ENCODE results near the gene RTL1. TPM values are rescaled to one million over a fixed set of nuclear protein-coding genes. Genes with fewer than 3 reads are reported as not detected.
A peak's percentile ranks its signal among the peaks of the same experiment; 100 is the strongest.

Gene RTL1
- not detected for polyA plus RNA-seq (ENCODE audit: low read depth in 6 of 6)

DNA sequence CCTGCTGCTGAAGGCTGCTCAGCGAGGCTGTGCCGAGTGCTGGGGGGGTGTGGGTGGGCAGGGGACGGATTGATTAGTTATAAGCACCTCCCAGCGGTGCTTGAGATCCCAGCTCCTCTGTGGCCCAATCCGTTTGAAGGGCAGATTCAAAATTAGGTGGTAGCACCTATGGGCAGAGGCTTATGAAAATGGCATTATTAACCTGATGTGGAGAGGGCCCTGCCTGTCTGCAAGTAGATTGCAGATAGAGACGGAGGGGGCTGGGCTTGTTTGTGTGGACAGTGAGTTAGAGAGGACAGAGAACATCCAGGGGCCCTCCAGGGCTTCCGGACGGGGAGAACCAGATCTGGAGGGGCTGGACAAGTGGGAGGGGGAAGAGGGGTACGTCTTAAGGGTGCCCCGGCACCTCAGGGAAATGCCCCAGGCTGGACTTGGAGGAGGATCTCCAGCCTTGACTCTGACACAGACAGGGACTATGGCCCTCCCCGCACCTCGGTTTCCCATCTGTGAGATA is at the start of gene RTL1:
Gene RTL1, minus strand, starts transcription at position 51 of the 514 bp plus-strand sequence. CDS start 18,934 bp downstream, outside the sequence.
- H3K36me3 Mint-ChIP-seq = peaks cover 0 to 12% of the 10 kb centered on the region in 2 donors
- peaks cover 0 to 9% (median 3%) of the 10 kb centered on the region in 7 donors for H3K9me3 Mint-ChIP-seq
- peak within 1 kb of the TSS in 1 of 8 donors; percentile 24 for H3K4me3 Mint-ChIP-seq
- H3K27me3 Mint-ChIP-seq = peaks cover 34 to 73% (median 67%) of the 10 kb centered on the region in 3 donors
- no peaks in the 10 kb centered on the region for H3K4me1 Mint-ChIP-seq
- DNase-seq = no peak
- ATAC-seq (ENCODE audit: low read depth in 2 of 2) = no peak
- peak within 1 kb of the TSS in 1 of 6 donors; percentile 61 for H3K27ac Mint-ChIP-seq

DNA sequence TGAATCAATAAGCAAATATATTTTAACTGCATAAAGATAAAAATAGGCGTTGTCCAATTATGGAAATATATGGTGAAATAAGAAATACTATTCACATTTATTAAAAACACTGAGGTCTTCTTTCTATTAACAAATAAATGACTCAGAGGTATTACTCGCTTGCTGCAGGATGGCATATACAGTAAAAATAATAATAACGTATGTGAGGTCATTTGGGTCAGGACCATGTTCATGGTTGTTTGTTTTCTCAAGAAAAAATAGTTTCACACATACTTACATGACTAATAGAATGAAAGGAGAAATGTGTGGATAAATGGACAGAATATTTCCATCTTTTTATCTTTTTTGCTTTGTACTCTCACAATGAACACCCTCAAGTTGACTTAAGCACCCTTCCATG is 46.5 kb upstream of the RTL1 start:
- no peaks in the 10 kb centered on the region for H3K4me1 Mint-ChIP-seq
- DNase-seq (no peak), ATAC-seq (ENCODE audit: low read depth in 2 of 2) (no peak)
- no peak overlapping the region for H3K4me3 Mint-ChIP-seq
- no peaks in the 10 kb centered on the region for H3K36me3 Mint-ChIP-seq
- no peak overlapping the region for H3K27ac Mint-ChIP-seq
- H3K9me3 Mint-ChIP-seq = no peaks in the 10 kb centered on the region
- H3K27me3 Mint-ChIP-seq = peaks cover 0 to 8% (median 7%) of the 10 kb centered on the region in 3 donors

DNA sequence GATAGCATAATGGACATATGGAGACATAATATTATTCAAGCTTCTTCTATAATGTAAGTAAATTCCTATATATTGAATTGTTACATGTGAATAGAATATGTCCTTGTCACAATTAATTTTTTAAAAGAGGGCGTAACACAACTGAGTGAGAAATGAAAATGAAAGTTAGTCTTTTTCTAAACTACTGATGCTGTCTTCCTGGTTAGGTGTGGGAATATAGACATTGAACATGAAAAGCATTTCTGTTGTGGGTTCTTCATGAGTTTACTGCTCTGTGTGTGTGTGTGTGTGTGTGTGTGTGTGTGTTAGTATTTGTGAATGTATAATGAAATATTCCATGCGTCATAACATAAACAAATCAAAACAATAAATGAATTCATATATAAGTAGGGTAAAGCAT is 40.5 kb upstream of the RTL1 start:
- H3K4me3 Mint-ChIP-seq = no peak overlapping the region
- peaks cover 0 to 8% (median 0%) of the 10 kb centered on the region in 3 donors for H3K27me3 Mint-ChIP-seq
- no peak for ATAC-seq (ENCODE audit: low read depth in 2 of 2)
- H3K27ac Mint-ChIP-seq = peak overlapping the region in 1 of 6 donors; percentile 0
- DNase-seq = no peak
- no peaks in the 10 kb centered on the region for H3K9me3 Mint-ChIP-seq
- no peaks in the 10 kb centered on the region for H3K36me3 Mint-ChIP-seq
- no peaks in the 10 kb centered on the region for H3K4me1 Mint-ChIP-seq

DNA sequence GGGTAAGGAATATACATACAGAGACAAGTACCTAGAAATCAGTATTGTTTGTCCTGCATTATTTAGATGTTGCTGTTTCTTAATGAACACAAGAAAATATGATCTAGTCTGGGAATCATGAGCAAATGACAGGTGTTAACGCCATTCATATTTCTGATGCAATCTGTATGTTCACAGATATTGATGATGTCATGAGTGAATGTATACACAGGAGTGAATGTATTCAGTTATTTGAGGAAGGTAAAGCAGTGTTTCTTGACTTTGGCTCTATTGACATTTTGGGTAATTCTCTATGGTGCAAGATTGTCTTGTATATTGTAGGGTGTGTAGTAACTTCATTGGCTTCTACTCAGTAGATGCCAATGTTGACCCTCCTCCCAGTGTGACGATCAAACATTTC is 26.7 kb upstream of the RTL1 start:
- peaks cover 6 to 35% (median 15%) of the 10 kb centered on the region in 7 donors for H3K9me3 Mint-ChIP-seq
- no peak overlapping the region for H3K27ac Mint-ChIP-seq
- ATAC-seq (ENCODE audit: low read depth in 2 of 2) = no peak
- H3K4me1 Mint-ChIP-seq = no peaks in the 10 kb centered on the region
- H3K27me3 Mint-ChIP-seq = peaks cover 0 to 15% (median 9%) of the 10 kb centered on the region in 3 donors
- no peaks in the 10 kb centered on the region for H3K36me3 Mint-ChIP-seq
- no peak for DNase-seq
- H3K4me3 Mint-ChIP-seq = no peak overlapping the region

DNA sequence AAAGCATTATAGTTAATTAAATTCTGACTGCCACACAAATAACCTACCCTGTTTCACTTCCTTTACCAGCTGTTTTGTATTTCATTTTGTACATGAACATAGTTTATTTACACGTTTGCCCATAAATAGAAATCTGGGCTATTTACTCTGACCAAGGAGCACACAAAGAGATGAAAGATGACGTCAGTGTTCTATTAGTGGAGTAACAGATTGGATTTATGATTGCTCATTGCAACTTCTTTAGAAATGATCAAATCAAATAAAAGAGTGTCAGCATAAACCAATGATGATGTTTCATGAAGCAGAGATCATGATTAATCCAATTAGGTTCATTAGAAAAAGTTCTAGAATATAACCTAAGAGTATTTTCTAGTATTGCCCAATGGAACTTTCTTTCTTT is 12.0 kb upstream of the RTL1 start:
- no peaks in the 10 kb centered on the region for H3K36me3 Mint-ChIP-seq
- no peak for DNase-seq
- H3K27ac Mint-ChIP-seq = no peak overlapping the region
- peaks cover 4 to 13% (median 10%) of the 10 kb centered on the region in 3 donors for H3K27me3 Mint-ChIP-seq
- ATAC-seq (ENCODE audit: low read depth in 2 of 2) = no peak
- peaks cover 0 to 2% (median 0%) of the 10 kb centered on the region in 7 donors for H3K9me3 Mint-ChIP-seq
- H3K4me1 Mint-ChIP-seq = no peaks in the 10 kb centered on the region
- no peak overlapping the region for H3K4me3 Mint-ChIP-seq

DNA sequence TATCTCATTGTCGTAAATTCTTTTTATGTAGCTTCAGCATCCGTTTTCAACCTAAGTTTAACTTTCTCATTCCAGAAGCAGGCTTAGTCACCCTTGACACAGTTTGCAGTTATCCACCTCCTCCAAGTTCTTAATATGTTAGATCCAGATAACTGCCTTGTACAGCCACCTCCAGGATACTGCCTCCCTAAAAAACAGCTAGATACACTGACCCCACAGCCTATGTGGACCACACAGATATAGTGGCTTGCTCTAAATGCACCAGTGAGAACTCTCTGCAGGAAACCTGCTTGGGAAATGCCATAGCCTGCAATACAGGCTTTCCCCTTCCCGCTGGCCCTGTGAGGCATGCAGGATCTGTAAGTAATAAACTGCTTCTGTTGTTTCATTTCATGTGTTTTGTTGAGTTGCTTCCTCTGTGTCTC is 11.1 kb upstream of the RTL1 start:
- no peaks in the 10 kb centered on the region for H3K36me3 Mint-ChIP-seq
- peaks cover 4 to 13% (median 10%) of the 10 kb centered on the region in 3 donors for H3K27me3 Mint-ChIP-seq
- ATAC-seq (ENCODE audit: low read depth in 2 of 2) (no peak), DNase-seq (no peak)
- H3K9me3 Mint-ChIP-seq = peaks cover 0 to 2% (median 0%) of the 10 kb centered on the region in 7 donors
- H3K4me3 Mint-ChIP-seq = no peak overlapping the region
- H3K4me1 Mint-ChIP-seq = no peaks in the 10 kb centered on the region
- H3K27ac Mint-ChIP-seq = no peak overlapping the region

DNA sequence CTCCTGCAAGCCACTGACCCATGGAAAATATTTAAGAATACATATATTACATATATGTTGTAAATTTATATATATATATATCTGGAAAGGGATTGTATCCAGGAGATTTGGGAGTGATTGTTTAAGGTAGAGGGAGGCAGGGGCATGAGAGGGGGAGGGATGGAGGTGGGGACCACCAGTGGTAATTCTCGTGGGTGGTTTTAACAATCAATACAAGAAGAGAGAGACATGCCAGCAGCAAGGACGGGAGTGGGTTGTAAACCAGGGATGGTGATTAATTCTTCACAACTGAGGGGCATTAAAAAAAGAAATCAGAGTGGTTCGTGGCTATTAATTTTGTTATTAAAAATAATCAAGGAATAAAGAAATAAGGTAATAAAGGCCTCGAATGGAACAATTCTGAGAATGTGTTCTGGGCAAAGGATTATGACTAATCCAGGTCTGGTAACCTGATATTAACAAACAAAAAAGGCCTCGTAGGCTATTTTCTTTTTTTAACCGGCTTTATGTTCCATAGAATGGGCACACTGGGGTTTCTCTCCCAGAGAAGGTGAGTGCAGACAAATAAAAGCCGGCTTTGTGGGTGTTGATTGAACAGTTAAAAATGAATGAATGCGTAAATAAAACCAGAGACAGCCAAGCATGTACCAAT is 8.3 kb upstream of the RTL1 start:
- Mint-ChIP-seq H3K27me3 (peaks cover 4 to 11% (median 10%) of the 10 kb centered on the region in 3 donors), H3K36me3 (no peaks in the 10 kb centered on the region), H3K4me1 (no peaks in the 10 kb centered on the region), H3K4me3 (no peak overlapping the region), H3K9me3 (peaks cover 0 to 2% (median 0%) of the 10 kb centered on the region in 7 donors), H3K27ac (no peak overlapping the region)
- DNase-seq (no peak), ATAC-seq (ENCODE audit: low read depth in 2 of 2) (no peak)

DNA sequence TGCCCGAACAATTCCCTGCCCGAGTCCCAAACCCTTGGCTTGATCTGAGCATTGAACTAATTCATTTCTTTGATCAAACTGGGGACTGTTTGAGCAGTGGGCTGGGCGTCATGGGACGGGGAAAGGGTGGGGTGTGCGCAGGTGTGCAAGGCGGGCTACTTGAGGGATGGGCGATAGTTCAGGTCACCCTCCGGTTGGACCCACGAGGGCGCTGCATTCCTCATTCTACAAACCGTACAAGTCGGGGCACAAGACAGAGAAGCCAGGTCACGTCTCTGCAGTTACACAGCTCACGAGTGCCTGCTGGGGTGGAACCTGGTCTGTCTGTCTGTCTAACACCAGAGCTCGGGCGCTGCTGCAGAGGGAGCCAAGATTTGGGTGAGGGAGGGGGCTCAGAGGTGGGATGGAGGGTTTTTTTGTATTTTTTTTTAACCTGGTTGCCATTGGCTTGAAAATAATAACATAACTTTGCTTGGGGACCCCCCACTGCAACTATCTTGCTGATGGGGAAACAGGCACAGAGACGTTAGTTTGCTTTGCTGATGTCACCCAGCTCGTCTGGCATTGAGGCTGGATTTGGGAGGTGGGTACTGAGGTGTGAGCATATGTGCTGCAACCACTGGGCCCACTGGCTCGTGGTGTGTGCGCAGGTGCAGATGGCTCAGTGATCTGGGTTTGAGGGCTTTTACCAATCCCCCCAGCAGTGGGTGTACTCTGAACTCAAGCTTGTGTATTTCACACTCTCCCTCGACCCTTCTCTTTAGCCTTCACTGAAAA is 7.6 kb upstream of the RTL1 start:
- ATAC-seq (ENCODE audit: low read depth in 2 of 2) (no peak), DNase-seq (no peak)
- Mint-ChIP-seq H3K27ac (no peak overlapping the region), H3K4me3 (no peak overlapping the region), H3K27me3 (peaks cover 5 to 13% (median 10%) of the 10 kb centered on the region in 3 donors), H3K4me1 (no peaks in the 10 kb centered on the region), H3K9me3 (peaks cover 0 to 2% (median 0%) of the 10 kb centered on the region in 7 donors), H3K36me3 (no peaks in the 10 kb centered on the region)

DNA sequence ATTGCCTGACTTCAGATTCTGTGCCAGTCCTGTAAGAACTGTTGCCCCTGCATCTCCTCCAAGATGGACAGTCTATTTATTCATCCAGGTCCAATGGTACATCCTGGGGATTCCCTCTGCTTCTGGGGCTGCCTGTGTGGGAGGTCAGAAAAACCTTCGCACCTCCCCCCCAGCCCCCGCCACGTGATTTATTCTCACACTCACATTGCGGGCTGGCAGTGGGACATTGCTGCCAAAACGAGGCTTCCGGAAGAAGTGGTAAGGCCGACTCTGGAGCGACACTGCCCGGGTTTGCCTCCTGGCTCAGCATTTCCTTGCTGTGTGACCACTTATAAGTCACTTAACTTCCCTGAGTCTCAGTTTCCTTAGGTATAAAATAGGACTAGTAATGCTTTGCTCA is 5.9 kb upstream of the RTL1 start:
- Mint-ChIP-seq H3K4me3 (no peak overlapping the region), H3K27ac (no peak overlapping the region), H3K4me1 (no peaks in the 10 kb centered on the region), H3K27me3 (peaks cover 9 to 25% (median 23%) of the 10 kb centered on the region in 3 donors), H3K36me3 (no peaks in the 10 kb centered on the region), H3K9me3 (peaks cover 0 to 2% (median 0%) of the 10 kb centered on the region in 7 donors)
- ATAC-seq (ENCODE audit: low read depth in 2 of 2) (no peak), DNase-seq (no peak)

DNA sequence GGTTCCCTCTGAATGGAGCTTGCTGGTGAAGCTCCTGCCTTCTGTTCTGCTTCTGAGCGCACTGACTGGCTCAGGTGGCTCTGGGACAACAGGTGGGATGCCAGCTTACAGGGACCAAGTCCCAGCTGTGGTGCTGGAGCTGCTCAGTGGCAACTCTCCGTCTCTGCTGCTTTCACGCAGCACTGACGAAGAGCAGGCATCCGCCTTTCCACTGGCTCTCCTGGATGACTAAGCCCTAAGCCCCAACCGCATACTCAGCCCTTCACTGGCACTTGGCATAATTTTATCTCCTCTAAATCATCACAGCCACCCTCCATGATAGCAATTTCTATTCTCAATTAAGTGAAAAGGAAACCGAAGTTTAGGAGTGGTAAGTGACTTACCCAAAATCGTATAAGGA is 3.7 kb upstream of the RTL1 start:
- Mint-ChIP-seq H3K4me3 (no peak overlapping the region), H3K36me3 (peaks cover 0 to 3% of the 10 kb centered on the region in 2 donors), H3K27ac (no peak overlapping the region), H3K9me3 (peaks cover 0 to 2% (median under 1%) of the 10 kb centered on the region in 7 donors), H3K4me1 (no peaks in the 10 kb centered on the region), H3K27me3 (peaks cover 19 to 40% (median 36%) of the 10 kb centered on the region in 3 donors)
- no peak for DNase-seq
- no peak for ATAC-seq (ENCODE audit: low read depth in 2 of 2)

DNA sequence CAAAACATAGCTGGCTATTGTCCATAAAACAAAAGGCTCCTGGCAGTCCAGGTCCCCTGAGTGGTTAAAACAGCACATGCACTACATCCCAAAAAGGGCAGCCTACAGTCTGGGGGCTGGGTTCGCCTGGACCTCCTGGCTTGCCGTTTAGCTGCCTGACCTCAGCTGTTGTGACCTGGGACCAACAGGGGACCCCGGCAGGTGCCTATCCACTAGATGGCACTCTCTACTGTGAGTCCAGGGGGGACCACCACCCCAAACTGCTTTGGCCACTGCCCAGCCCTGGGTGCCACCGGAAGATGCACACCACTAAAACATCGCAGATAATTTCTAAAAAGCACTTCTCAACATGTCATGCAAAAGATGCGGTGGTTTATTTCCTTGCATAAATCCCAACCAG is 2.9 kb upstream of the RTL1 start:
- ATAC-seq (ENCODE audit: low read depth in 2 of 2) = no peak
- no peak overlapping the region for H3K4me3 Mint-ChIP-seq
- H3K36me3 Mint-ChIP-seq = peaks cover 0 to 11% of the 10 kb centered on the region in 2 donors
- H3K27ac Mint-ChIP-seq = no peak overlapping the region
- no peaks in the 10 kb centered on the region for H3K4me1 Mint-ChIP-seq
- H3K9me3 Mint-ChIP-seq = peaks cover 0 to 9% (median 3%) of the 10 kb centered on the region in 7 donors
- peaks cover 25 to 47% (median 44%) of the 10 kb centered on the region in 3 donors for H3K27me3 Mint-ChIP-seq
- DNase-seq = no peak

DNA sequence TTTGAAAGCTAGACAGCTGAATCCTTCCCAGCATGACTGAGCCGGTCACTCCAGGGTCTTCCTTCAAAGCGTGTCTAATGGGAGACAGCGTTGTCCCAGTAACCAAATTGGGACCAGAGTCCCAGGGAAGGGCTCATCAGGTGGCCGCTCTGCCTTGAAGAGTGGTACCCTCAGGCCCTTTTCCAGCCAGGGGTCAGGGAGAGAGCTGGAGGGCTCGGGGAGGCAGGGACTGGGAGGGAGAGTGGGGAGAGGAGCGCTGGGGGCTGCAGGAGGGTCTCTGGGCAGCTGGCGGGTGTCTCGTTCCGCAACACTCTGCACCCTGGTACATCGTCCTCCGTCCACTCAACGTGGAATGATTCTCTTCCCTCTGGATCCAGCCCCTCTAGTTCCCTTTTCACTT is 1.6 kb upstream of the RTL1 start:
- peaks cover 33 to 59% (median 53%) of the 10 kb centered on the region in 3 donors for H3K27me3 Mint-ChIP-seq
- ATAC-seq (ENCODE audit: low read depth in 2 of 2) (no peak), DNase-seq (no peak)
- no peak overlapping the region for H3K4me3 Mint-ChIP-seq
- no peak overlapping the region for H3K27ac Mint-ChIP-seq
- peaks cover 0 to 12% of the 10 kb centered on the region in 2 donors for H3K36me3 Mint-ChIP-seq
- H3K9me3 Mint-ChIP-seq = peaks cover 0 to 9% (median 3%) of the 10 kb centered on the region in 7 donors
- H3K4me1 Mint-ChIP-seq = no peaks in the 10 kb centered on the region

DNA sequence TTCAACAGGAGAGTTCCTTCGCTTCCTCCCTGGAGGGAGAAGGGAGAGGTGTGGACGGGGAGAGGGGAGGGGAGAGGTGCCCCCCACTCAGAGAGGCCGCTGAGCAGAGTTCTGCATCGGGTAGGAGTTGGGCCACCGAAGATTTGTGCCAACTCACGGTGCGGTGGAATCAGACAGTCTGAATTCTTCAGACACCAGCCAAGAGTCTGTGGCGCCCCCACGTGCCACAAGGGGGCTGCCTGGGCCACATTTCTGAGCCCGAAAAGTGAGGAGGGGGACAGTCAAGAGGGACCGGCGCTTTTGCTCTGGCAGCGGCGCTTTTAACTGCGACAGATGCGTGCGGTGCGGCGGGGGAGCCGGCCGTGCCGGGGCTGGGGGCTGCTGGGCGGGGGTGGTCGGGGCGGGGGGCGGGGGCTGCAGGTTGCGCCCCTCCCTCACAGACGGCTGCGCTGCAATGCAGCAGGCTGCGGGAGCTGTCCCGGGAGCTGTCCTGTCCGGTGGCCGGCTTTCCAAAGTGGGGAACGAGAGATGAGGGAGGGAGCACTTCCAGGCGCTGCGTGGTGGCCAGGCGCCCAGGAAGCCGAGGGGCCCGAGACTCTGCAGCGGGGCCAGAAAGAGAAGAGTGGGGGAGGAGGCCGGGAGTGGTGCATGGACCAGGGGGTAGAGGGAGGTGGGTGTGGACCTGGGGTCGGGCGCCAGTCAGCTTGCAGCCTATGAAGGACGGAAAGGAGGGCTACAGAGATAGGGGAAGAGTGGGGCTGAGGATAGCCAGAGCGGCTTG is 975 bp upstream of the RTL1 start:
- peaks cover 34 to 65% (median 59%) of the 10 kb centered on the region in 3 donors for H3K27me3 Mint-ChIP-seq
- no peaks in the 10 kb centered on the region for H3K4me1 Mint-ChIP-seq
- H3K4me3 Mint-ChIP-seq = no peak overlapping the region
- DNase-seq = no peak
- H3K36me3 Mint-ChIP-seq = peaks cover 0 to 12% of the 10 kb centered on the region in 2 donors
- peaks cover 0 to 9% (median 3%) of the 10 kb centered on the region in 7 donors for H3K9me3 Mint-ChIP-seq
- no peak for ATAC-seq (ENCODE audit: low read depth in 2 of 2)
- peak overlapping the region in 1 of 6 donors; percentile 61 for H3K27ac Mint-ChIP-seq

Data from naive B cell (primary cell).